GM19463 (cell line): ENCODE results near the gene TMEM8B.

Experiments used
- ATAC-seq: cut with Tn5 transposase; IDR thresholded peaks from one replicate; pipeline ENCODE4 v1.9.1; 2021; ENCODE audit warnings: mild to moderate bottlenecking, moderate library complexity; ENCODE audit not compliant: unreplicated experiment

TMEM8B gene

GRCh38 chr9:35836595-35836994, 7.6 kb downstream of the TMEM8B start:
- no peak for ATAC-seq

GRCh38 chr9:35839926-35840325, 10.9 kb downstream of the TMEM8B start:
- no peak for ATAC-seq

- ATAC-seq, result no peak
Observed at GRCh38 chr9:35840881-35841644, 12.0 kb downstream of the TMEM8B start.

GRCh38 chr9:35841645-35841900, 12.5 kb downstream of the TMEM8B start:
- ATAC-seq, result no peak

- no peak for ATAC-seq
Observed at GRCh38 chr9:35842020-35842745, 13.2 kb downstream of the TMEM8B start.

GRCh38 chr9:35842795-35843194, 13.8 kb downstream of the TMEM8B start:
- peak; percentile 83 for ATAC-seq

GRCh38 chr9:35844628-35845270, 15.7 kb downstream of the TMEM8B start:
- no peak for ATAC-seq

- ATAC-seq, result no peak
Observed at GRCh38 chr9:35845824-35846771, 17.1 kb downstream of the TMEM8B start.

- ATAC-seq, result peak; percentile 95
Observed at GRCh38 chr9:35847792-35848572, 19.0 kb downstream of the TMEM8B start.

- no peak for ATAC-seq
Observed at GRCh38 chr9:35852267-35852815, 23.3 kb downstream of the TMEM8B start.

GRCh38 chr9:35852876-35853865, 24.1 kb downstream of the TMEM8B start:
- no peak for ATAC-seq

GRCh38 chr9:35854091-35854762, 25.2 kb downstream of the TMEM8B start:
- no peak for ATAC-seq

GRCh38 chr9:35856206-35856605, 27.2 kb downstream of the TMEM8B start:
- no peak for ATAC-seq

GRCh38 chr9:35856882-35857281, 27.9 kb downstream of the TMEM8B start:
- no peak for ATAC-seq

GRCh38 chr9:35858458-35858857, 29.4 kb downstream of the TMEM8B start:
- ATAC-seq, result no peak

GRCh38 chr9:35859310-35859989, 30.4 kb downstream of the TMEM8B start:
- ATAC-seq, result no peak

GRCh38 chr9:35859990-35860339, 30.9 kb downstream of the TMEM8B start:
- no peak for ATAC-seq
